Testis (tissue), 3 donors: ENCODE measurements around the gene STAG1. TPM values are rescaled to one million over a fixed set of nuclear protein-coding genes. Genes with fewer than 3 reads are reported as not detected.

Source experiments
- DNase-seq: peaks from one replicate; pipeline ENCODE4 v3.0.0-alpha.2; 2019
- H3K27ac ChIP-seq, 2 donors: fragments of 200-600 bp; sonication (generic); one replicate each; pipeline ENCODE4 v1.5.1; 2019
- H3K27me3 ChIP-seq: fragments of 200-600 bp; sonication (generic); one replicate; pipeline ENCODE4 v1.5.1; 2019
- H3K36me3 ChIP-seq: fragments of 200-600 bp; sonication (generic); one replicate; pipeline ENCODE4 v1.5.1; 2017; ENCODE audit warnings: low read depth; ENCODE audit errors: missing control alignments
- H3K4me1 ChIP-seq: fragments of 200-600 bp; sonication (generic); one replicate; pipeline ENCODE4 v1.5.1; 2019
- H3K4me3 ChIP-seq, 2 donors: fragments of 200-600 bp; sonication (generic); one replicate each; pipeline ENCODE4 v1.5.1; 2017 to 2019
- H3K9me3 ChIP-seq: fragments of 200-600 bp; sonication (generic); one replicate; pipeline ENCODE4 v1.5.1; 2017
- CTCF ChIP-seq, 3 experiments: fragments of 450-650 bp in 2 of 3; fragments of 200-600 bp in 1 of 3; sonication (generic) in 1 of 3; IDR thresholded peaks; one replicate each; pipeline ENCODE4 v1.5.1; 2016 to 2019; ENCODE audit warnings: antibody characterized with exemption in 3 of 3, mild to moderate bottlenecking in 2 of 3, moderate library complexity in 1 of 3
- POLR2A ChIP-seq: fragments of 450-650 bp; IDR thresholded peaks from one replicate; pipeline ENCODE4 v1.6.1; 2017; ENCODE audit warnings: antibody characterized with exemption, mild to moderate bottlenecking, moderate library complexity
- WGBS, 2 donors: methylation state at CpG; one replicate each; pipeline ENCODE4 v1.1.5; 2018; 5-methylcytosine and 5-hydroxymethylcytosine counted together
- intact Hi-C: fragments of 100-400 bp; cut with DNase I; formaldehyde crosslinking; loops from one replicate; pipeline ENCODE4 v1.15.1; 2023; ENCODE audit warnings: low total_unique reads
- polyA plus RNA-seq: library from polyadenylated mRNA; stranded (reverse); fragments of 350-450 nt; fragmentation: Illumina TruSeq; extraction: RNeasy Lipid Tissue Mini Kit (QIAGEN cat#74804); gene quantifications from one replicate; pipeline ENCODE4 v1.2.3, GENCODE V29; 2014; ENCODE audit warnings: low read depth, low replicate concordance; ENCODE audit not compliant: insufficient read depth
- total RNA-seq, 2 donors: library from RNA; depleted of rRNA; stranded (reverse); fragments of >200 nt; gene quantifications; one replicate each; pipeline ENCODE4 v1.2.3, GENCODE V29; 2016

The STAG1 gene
- total and polyA plus RNA-seq, 3 donors from 2014 or later = 14.3 to 45.3 (median 40.2) TPM

GRCh38 chr3:136350132-136350531 lies 402.0 kb downstream of the STAG1 start:
- H3K9me3 ChIP-seq = no peaks in the 10 kb centered on the region
- TF ChIP-seq CTCF (IDR thresholded peaks at IDR 0.05) (no peak), POLR2A (no peak)
- no peaks in the 10 kb centered on the region for H3K4me1 ChIP-seq
- H3K27me3 ChIP-seq = no peaks in the 10 kb centered on the region
- no peaks in the 10 kb centered on the region for H3K36me3 ChIP-seq
- H3K27ac ChIP-seq = no peak overlapping the region
- 86 to 87% methylated on average over 1 of the region's 1 CpG for WGBS, 2 donors
- intact Hi-C loops = no loop called here
- DNase-seq = no peak
- no peak overlapping the region for H3K4me3 ChIP-seq

GRCh38 chr3:136346486-136346885 lies 405.7 kb downstream of the STAG1 start:
- no peak for DNase-seq
- 97 to 98% methylated on average over 5 of the region's 5 CpGs for WGBS, 2 donors
- Histone ChIP-seq H3K9me3 (no peaks in the 10 kb centered on the region), H3K4me3 (no peak overlapping the region), H3K27ac (no peak overlapping the region), H3K4me1 (no peaks in the 10 kb centered on the region), H3K36me3 (no peaks in the 10 kb centered on the region), H3K27me3 (no peaks in the 10 kb centered on the region)
- TF ChIP-seq POLR2A = no peak
- no peak for TF ChIP-seq CTCF (IDR thresholded peaks at IDR 0.05)
- intact Hi-C loops = no loop called here

- TF ChIP-seq CTCF (IDR thresholded peaks at IDR 0.05) (no peak), POLR2A (no peak)
- no peaks in the 10 kb centered on the region for H3K9me3 ChIP-seq
- no peaks in the 10 kb centered on the region for H3K36me3 ChIP-seq
- no peaks in the 10 kb centered on the region for H3K4me1 ChIP-seq
- H3K27ac ChIP-seq = no peak overlapping the region
- intact Hi-C loops = no loop called here
- no peak overlapping the region for H3K4me3 ChIP-seq
- 59 to 70% methylated on average over 5 of the region's 5 CpGs for WGBS, 2 donors
- no peaks in the 10 kb centered on the region for H3K27me3 ChIP-seq
- DNase-seq = peak; percentile 53
These were observed 408.2 kb downstream of the STAG1 start for GRCh38 chr3:136343873-136344555.

- H3K27me3 ChIP-seq = no peaks in the 10 kb centered on the region
- DNase-seq = no peak
- TF ChIP-seq POLR2A (no peak), CTCF (IDR thresholded peaks at IDR 0.05) (no peak)
- no peaks in the 10 kb centered on the region for H3K4me1 ChIP-seq
- intact Hi-C loops = no loop called here
- no peaks in the 10 kb centered on the region for H3K9me3 ChIP-seq
- H3K36me3 ChIP-seq = no peaks in the 10 kb centered on the region
- no peak overlapping the region for H3K4me3 ChIP-seq
- no peak overlapping the region for H3K27ac ChIP-seq
- WGBS, 2 donors = 67 to 76% methylated on average over 2 of the region's 2 CpGs
These were observed 408.7 kb downstream of the STAG1 start for GRCh38 chr3:136343446-136343845.
